Loucy (cell line): ENCODE data around the gene FAM117A.
A peak's percentile ranks its signal among the peaks of the same experiment; 100 is the strongest.

Experiments
- H2AFZ ChIP-seq: fragments of 200-600 bp; sonication (generic); 2 replicates; pipeline ENCODE4 v1.6.0; 2016; ENCODE audit warnings: antibody characterized with exemption, mild to moderate bottlenecking, low read length, moderate library complexity
- H3F3A ChIP-seq: fragments of 200-600 bp; 2 replicates; pipeline ENCODE4 v1.6.0; 2016; ENCODE audit warnings: antibody characterized with exemption, low read depth, mild to moderate bottlenecking
- H3K27me3 ChIP-seq: fragments of 200-600 bp; sonication (generic); 2 replicates; pipeline ENCODE4 v1.6.1; 2014; ENCODE audit warnings: low read length, mild to moderate bottlenecking; ENCODE audit not compliant: insufficient read depth, poor library complexity, severe bottlenecking
- H3K36me3 ChIP-seq: fragments of 200-600 bp; sonication (generic); 2 replicates; pipeline ENCODE4 v1.6.1; 2016; ENCODE audit warnings: low read length; ENCODE audit not compliant: insufficient read depth
- H3K4me1 ChIP-seq: fragments of 200-600 bp; sonication (generic); 2 replicates; pipeline ENCODE4 v1.5.1; 2014; ENCODE audit warnings: low read length, mild to moderate bottlenecking; ENCODE audit not compliant: insufficient read depth, poor library complexity, severe bottlenecking
- H3K4me2 ChIP-seq: fragments of 200-600 bp; sonication (generic); 2 replicates; pipeline ENCODE4 v1.6.0; 2014; ENCODE audit warnings: antibody characterized with exemption, low read length, low read depth, mild to moderate bottlenecking; ENCODE audit not compliant: poor library complexity, severe bottlenecking
- H3K4me3 ChIP-seq: fragments of 200-600 bp; sonication (generic); 2 replicates; pipeline ENCODE4 v1.5.1; 2014; ENCODE audit warnings: low read length, mild to moderate bottlenecking, mixed read lengths; ENCODE audit not compliant: poor library complexity, severe bottlenecking
- H3K79me2 ChIP-seq: fragments of 200-600 bp; sonication (generic); 2 replicates; pipeline ENCODE4 v1.6.1; 2014; ENCODE audit warnings: low read length; ENCODE audit not compliant: insufficient read depth
- H3K9ac ChIP-seq: fragments of 200-600 bp; sonication (generic); 2 replicates; pipeline ENCODE4 v1.6.0; 2014; ENCODE audit warnings: mild to moderate bottlenecking, low read depth, low read length, moderate library complexity; ENCODE audit not compliant: poor library complexity, severe bottlenecking
- H3K9me2 ChIP-seq: fragments of 200-600 bp; sonication (generic); replicated peaks from 2 replicates; pipeline ENCODE4 v1.6.1; 2016; ENCODE audit warnings: low read depth, low read length, mixed read lengths
- H3K9me3 ChIP-seq: fragments of 200-600 bp; sonication (generic); 2 replicates; pipeline ENCODE4 v1.6.1; 2014; ENCODE audit warnings: mild to moderate bottlenecking, antibody characterized with exemption, low read length, low read depth; ENCODE audit not compliant: insufficient read depth
- H4K20me1 ChIP-seq: fragments of 200-600 bp; sonication (generic); 2 replicates; pipeline ENCODE4 v1.6.0; 2014; ENCODE audit warnings: antibody characterized with exemption, low read length, mild to moderate bottlenecking; ENCODE audit not compliant: insufficient read depth, poor library complexity, severe bottlenecking
- CTCF ChIP-seq: fragments of 200-600 bp; sonication (generic); conservative IDR thresholded peaks from 2 replicates; pipeline ENCODE4 v1.5.1; 2014; ENCODE audit warnings: mild to moderate bottlenecking, antibody characterized with exemption, low read length
- EZH2phosphoT487 ChIP-seq: fragments of 200-600 bp; IDR thresholded peaks from 2 replicates; pipeline ENCODE4 v1.6.1; 2018; ENCODE audit warnings: antibody characterized with exemption, mild to moderate bottlenecking, moderate library complexity, borderline replicate concordance

The FAM117A gene

GRCh38 chr17:49694847-49695697, 68.9 kb downstream of the FAM117A start:
- Histone ChIP-seq H2AFZ (no peak overlapping the region), H3K4me2 (no peak overlapping the region), H3K9ac (peak overlapping the region; percentile 5)

DNA sequence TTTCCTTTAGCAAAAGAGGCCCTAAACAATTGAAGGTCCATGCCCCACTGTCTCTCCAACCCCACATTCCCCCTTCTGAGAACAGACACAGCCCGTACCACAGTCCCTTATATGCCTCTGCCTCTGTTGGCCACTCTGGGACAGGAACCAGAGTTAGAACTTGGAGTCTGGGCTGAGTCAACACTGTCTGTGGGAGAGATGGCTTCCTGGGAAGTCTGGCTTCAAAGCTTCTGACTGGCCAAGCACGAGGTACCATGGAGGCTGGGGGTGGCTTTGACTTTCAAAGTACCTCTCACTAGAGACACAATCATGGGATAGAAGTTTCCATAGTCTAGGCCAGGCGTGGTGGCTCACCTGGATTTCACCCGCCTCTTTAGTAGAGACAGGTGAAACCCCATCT, 71.2 kb downstream of the FAM117A start:
- Histone ChIP-seq H2AFZ (no peak overlapping the region), H3K4me3 (no peak overlapping the region), H4K20me1 (no peaks in the 10 kb centered on the region), H3K79me2 (no peaks in the 10 kb centered on the region), H3K9me2 (no peaks in the 10 kb centered on the region), H3K9me3 (no peaks in the 10 kb centered on the region), H3F3A (no peaks in the 10 kb centered on the region), H3K27me3 (no peaks in the 10 kb centered on the region), H3K4me2 (no peak overlapping the region), H3K9ac (no peak overlapping the region), H3K4me1 (peaks cover 11% of the 10 kb centered on the region), H3K36me3 (no peaks in the 10 kb centered on the region)
- TF ChIP-seq CTCF, result no peak
- no peak for TF ChIP-seq EZH2phosphoT487

More at GRCh38 chr17:49694847-49695697, 68.9 kb downstream of the FAM117A start:
- Histone ChIP-seq H3K27me3 (no peaks in the 10 kb centered on the region), H3K36me3 (peaks cover under 1% of the 10 kb centered on the region; the same call in 1 of the 2 replicates), H4K20me1 (no peaks in the 10 kb centered on the region), H3F3A (no peaks in the 10 kb centered on the region), H3K79me2 (no peaks in the 10 kb centered on the region), H3K4me1 (peaks cover 4% of the 10 kb centered on the region), H3K9me2 (no peaks in the 10 kb centered on the region), H3K9me3 (no peaks in the 10 kb centered on the region), H3K4me3 (no peak overlapping the region)
- TF ChIP-seq CTCF (peak; percentile 99), EZH2phosphoT487 (no peak)

DNA sequence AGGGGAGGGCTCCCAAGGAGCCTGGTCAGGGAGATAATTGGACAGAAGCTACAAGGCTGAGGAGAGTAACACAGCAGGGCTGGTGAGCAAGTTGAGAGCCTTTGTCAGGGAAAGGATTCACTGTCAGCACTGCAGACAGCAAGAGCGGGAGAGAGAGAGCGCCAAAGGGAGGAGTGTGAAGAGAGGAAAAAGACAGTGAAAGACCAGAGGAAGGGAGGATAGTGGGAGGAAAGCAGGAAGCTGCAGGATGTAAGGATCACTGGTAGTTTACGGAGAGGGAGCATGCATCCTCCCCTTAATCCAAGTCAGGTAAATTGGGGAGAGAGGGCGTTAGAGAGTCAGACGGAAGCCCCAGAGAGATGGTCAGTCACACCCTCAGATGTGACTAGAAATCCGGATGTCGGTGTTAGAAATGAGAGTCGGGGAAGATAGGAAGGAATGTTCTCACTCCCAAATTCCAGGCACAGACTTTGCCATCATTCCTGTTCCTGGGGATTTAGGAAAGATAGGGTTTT, 72.2 kb downstream of the FAM117A start:
- Histone ChIP-seq H3K9me2 (no peaks in the 10 kb centered on the region), H3K79me2 (no peaks in the 10 kb centered on the region), H3K4me2 (no peak overlapping the region), H2AFZ (no peak overlapping the region), H4K20me1 (no peaks in the 10 kb centered on the region), H3K9ac (no peak overlapping the region), H3K36me3 (no peaks in the 10 kb centered on the region), H3K27me3 (no peaks in the 10 kb centered on the region), H3K4me1 (peaks cover 14% of the 10 kb centered on the region), H3F3A (no peaks in the 10 kb centered on the region), H3K4me3 (no peak overlapping the region), H3K9me3 (no peaks in the 10 kb centered on the region)
- TF ChIP-seq EZH2phosphoT487, result no peak
- TF ChIP-seq CTCF, result no peak
